ENCODE data around the gene NAGPA. TPM values are rescaled to one million over a fixed set of nuclear protein-coding genes. Genes with fewer than 3 reads are reported as not detected.
"Not testable (repeated sequence)": the region's sequence is repeated elsewhere in the genome, so short reads cannot be mapped to it uniquely, and the experiment has no call there.

Gene NAGPA
- total RNA-seq (2014; rRNA removed; shearing (Covaris generic)), result 17.0 and 41.5 TPM in 2 replicates

- DNase-seq (ENCODE audit: low spot score), result peak; percentile 67
Measured at GRCh38 chr16:5033256-5034166, at the start of gene NAGPA. NAGPA (minus strand) TSS chr16:5033935; CDS start chr16:5033914, 21 bp downstream.

GRCh38 chr16:5080996-5081395 is 47.3 kb upstream of the NAGPA start:
- DNase-seq (ENCODE audit: low spot score), result not testable (repeated sequence)

GRCh38 chr16:5080461-5080860 is 46.7 kb upstream of the NAGPA start:
- not testable (repeated sequence) for DNase-seq (ENCODE audit: low spot score)

GRCh38 chr16:5078626-5079025 is 44.9 kb upstream of the NAGPA start:
- no peak for DNase-seq (ENCODE audit: low spot score)

GRCh38 chr16:5077304-5077703 is 43.6 kb upstream of the NAGPA start:
- DNase-seq (ENCODE audit: low spot score), result no peak

GRCh38 chr16:5075637-5076036 is 41.9 kb upstream of the NAGPA start:
- no peak for DNase-seq (ENCODE audit: low spot score)

- DNase-seq (ENCODE audit: low spot score), result not testable (repeated sequence)
Measured at GRCh38 chr16:5073771-5074170, 40.0 kb upstream of the NAGPA start.

GRCh38 chr16:5073279-5073629 is 39.5 kb upstream of the NAGPA start:
- no peak for DNase-seq (ENCODE audit: low spot score)

- no peak for DNase-seq (ENCODE audit: low spot score)
Measured at GRCh38 chr16:5072334-5073278, 38.9 kb upstream of the NAGPA start.

- DNase-seq (ENCODE audit: low spot score), result peak; percentile 84
Measured at GRCh38 chr16:5071681-5072333, 38.1 kb upstream of the NAGPA start, which contains the start of gene ALG1. ALG1 (plus strand) TSS chr16:5071843; CDS start chr16:5071850, 7 bp downstream.

GRCh38 chr16:5071341-5071680 is 37.6 kb upstream of the NAGPA start:
- no peak for DNase-seq (ENCODE audit: low spot score)

- no peak for DNase-seq (ENCODE audit: low spot score)
Measured at GRCh38 chr16:5070431-5071186, 36.9 kb upstream of the NAGPA start.

GRCh38 chr16:5069854-5070253 is 36.1 kb upstream of the NAGPA start:
- no peak for DNase-seq (ENCODE audit: low spot score)

GRCh38 chr16:5069048-5069447 is 35.3 kb upstream of the NAGPA start:
- no peak for DNase-seq (ENCODE audit: low spot score)

GRCh38 chr16:5066511-5066910 is 32.8 kb upstream of the NAGPA start:
- DNase-seq (ENCODE audit: low spot score), result no peak

GRCh38 chr16:5065813-5066212 is 32.1 kb upstream of the NAGPA start, which contains the start of gene C16orf89:
C16orf89 (minus strand) TSS chr16:5065956; CDS start chr16:5065908, 48 bp downstream.
- no peak for DNase-seq (ENCODE audit: low spot score)

- DNase-seq (ENCODE audit: low spot score), result no peak
Measured at GRCh38 chr16:5065326-5065725, 31.6 kb upstream of the NAGPA start.

- DNase-seq (ENCODE audit: low spot score), result peak; percentile 27
Measured at GRCh38 chr16:5064915-5065314, 31.2 kb upstream of the NAGPA start.

GRCh38 chr16:5062790-5063765 is 29.3 kb upstream of the NAGPA start:
- DNase-seq (ENCODE audit: low spot score), result no peak

GRCh38 chr16:5062051-5062450 is 28.3 kb upstream of the NAGPA start:
- no peak for DNase-seq (ENCODE audit: low spot score)
